K562 (cell line): ENCODE data around the gene PSMD7.
A peak's percentile ranks its signal among the peaks of the same experiment; 100 is the strongest.

Experiments used
- CHD4 ChIP-seq: fragments of 200-600 bp; sonication (generic); IDR thresholded peaks from 3 replicates; pipeline ENCODE4 v1.6.1; 2012; ENCODE audit warnings: low read depth, mild to moderate bottlenecking, mixed read lengths, low read length, inconsistent platforms; ENCODE audit not compliant: insufficient read depth, insufficient replicate concordance, poor library complexity, severe bottlenecking
- EGR1 ChIP-seq: fragments of 450-650 bp; conservative IDR thresholded peaks from 2 replicates; pipeline ENCODE4 v1.6.1; 2017; ENCODE audit warnings: mild to moderate bottlenecking
- ETV6 ChIP-seq, 3 experiments: fragments of 150-350 bp in 1 of 3; sonication (generic) in 1 of 3; formaldehyde crosslinking in 1 of 3; IDR thresholded peaks; 2 replicates each; pipeline versions ENCODE4 v1.6.1 to v1.8.0; 2014 to 2022; ENCODE audit warnings: borderline replicate concordance in 2 of 3, low read depth in 2 of 3, antibody characterized with exemption in 1 of 3, low read length in 1 of 3, mild to moderate bottlenecking in 1 of 3, missing genetic modification reagents in 1 of 3
- HDGF ChIP-seq: fragments of 450-650 bp; IDR thresholded peaks from 2 replicates; pipeline ENCODE4 v1.6.1; 2016
- MYC ChIP-seq, 2 experiments: fragments of 250-450 bp in 1 of 2; sonication (Bioruptor Pico) in 1 of 2; IDR thresholded peaks; 2 replicates each; pipeline versions ENCODE4 v1.5.1 to v1.6.1; 2012 to 2021; ENCODE audit warnings: low read depth in 2 of 2, borderline replicate concordance in 1 of 2, improper control_type of control experiment in 1 of 2, low read length in 1 of 2, mild to moderate bottlenecking in 1 of 2, moderate library complexity in 1 of 2
- NFYB ChIP-seq: IDR thresholded peaks from 2 replicates; pipeline ENCODE4 v1.6.1; 2011; ENCODE audit warnings: mild to moderate bottlenecking, moderate library complexity; ENCODE audit not compliant: insufficient read length; ENCODE audit errors: extremely low read depth
- POLR2AphosphoS5 ChIP-seq: IDR thresholded peaks from 2 replicates; pipeline ENCODE4 v1.6.1; 2011; ENCODE audit warnings: mild to moderate bottlenecking, low read depth, low read length, moderate library complexity; ENCODE audit not compliant: control insufficient read depth, insufficient read depth
- PRPF4 ChIP-seq: fragments of 200-400 bp; formaldehyde crosslinking; IDR thresholded peaks from one replicate; pipeline ENCODE4 v1.6.1; 2017; ENCODE audit warnings: low read length, low read depth, mild to moderate bottlenecking; ENCODE audit not compliant: insufficient read depth, poor library complexity, severe bottlenecking
- SIN3A ChIP-seq, 2 experiments: fragments of 150-350 bp in 1 of 2; IDR thresholded peaks; 2 replicates each; pipeline ENCODE4 v1.6.1; 2011 to 2016; ENCODE audit warnings: borderline replicate concordance in 2 of 2, low read depth in 2 of 2, low read length in 2 of 2, mild to moderate bottlenecking in 2 of 2, moderate library complexity in 2 of 2; ENCODE audit not compliant: control insufficient read depth in 1 of 2
- TCF3 ChIP-seq: sonication (generic); formaldehyde crosslinking; IDR thresholded peaks from 2 replicates; pipeline ENCODE4 v1.4.0; 2020; ENCODE audit warnings: mild to moderate bottlenecking, missing genetic modification reagents
- ZFX ChIP-seq: sonication (generic); formaldehyde crosslinking; IDR thresholded peaks from 2 replicates; pipeline ENCODE4 v1.8.0; 2022; ENCODE audit warnings: mild to moderate bottlenecking, missing genetic modification reagents, moderate library complexity
- ZNF24 ChIP-seq: fragments of 450-650 bp; IDR thresholded peaks from 2 replicates; pipeline ENCODE4 v1.6.1; 2016
- TF ChIP-seq, protein P1 (sequence below): fragments of 250-450 bp; sonication (Bioruptor Pico); IDR thresholded peaks from 2 replicates; pipeline ENCODE4 v1.5.0; 2021
- TF ChIP-seq, protein P2 (sequence below), 3 experiments: IDR thresholded peaks in 2 of 3; conservative IDR thresholded peaks in 1 of 3; 2 replicates each; pipeline ENCODE4 v1.5.1; 2011 to 2012; ENCODE audit warnings: low read length in 3 of 3, mild to moderate bottlenecking in 3 of 3, control low read depth in 2 of 3, improper control_type of control experiment in 1 of 3, inconsistent platforms in 1 of 3, low read depth in 1 of 3, mixed read lengths in 1 of 3, moderate library complexity in 1 of 3; ENCODE audit not compliant: insufficient read depth in 2 of 3

DNA sequence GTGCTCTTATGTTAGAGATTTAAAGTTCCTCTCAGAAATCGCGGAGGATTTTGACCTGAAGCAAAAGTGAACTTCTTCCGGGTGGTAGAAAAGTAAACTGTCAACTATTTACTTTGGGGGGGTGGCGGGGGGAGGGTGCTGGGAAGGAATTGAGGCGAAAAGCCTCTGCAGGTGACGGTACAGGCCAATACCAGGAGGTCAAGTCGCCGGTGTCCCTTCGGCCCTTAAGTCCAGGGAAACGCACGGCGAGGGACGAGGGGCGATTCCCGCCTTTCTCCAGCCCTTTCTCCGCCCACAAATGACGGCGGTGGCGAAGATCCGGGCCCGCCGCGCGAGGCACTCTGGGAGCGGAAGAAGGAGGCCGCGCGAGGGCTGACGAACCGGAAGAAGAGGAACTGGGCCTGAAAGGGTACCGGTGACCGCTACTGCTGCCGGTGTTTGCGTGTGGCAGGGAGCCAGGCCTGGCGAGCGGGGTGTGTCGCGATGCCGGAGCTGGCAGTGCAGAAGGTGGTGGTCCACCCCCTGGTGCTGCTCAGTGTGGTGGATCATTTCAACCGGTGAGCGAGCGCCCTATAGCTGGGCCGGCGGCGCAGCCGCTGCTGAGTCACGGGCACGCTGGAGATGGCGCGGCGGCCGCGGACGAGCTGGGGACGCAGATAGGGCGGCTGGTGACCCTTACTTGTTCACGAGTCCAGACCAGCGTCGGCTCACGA lies at the start of gene PSMD7:
- TF ChIP-seq HDGF (no peak), PRPF4 (no peak), ZNF24 (peak; percentile 66; the same call in 1 of the 2 replicates), ETV6 (IDR thresholded peaks at IDR 0.05; ENCODE audit: borderline replicate concordance in 1 of 2, low read depth in 2 of 2, low read length in 1 of 2) (no peak; a peak in 1 of 4 replicates), ETV6 (CRISPR knock-in tag; IDR thresholded peaks at IDR 0.05; ENCODE audit: borderline replicate concordance) (no peak), TCF3 (CRISPR knock-in tag) (peak; percentile 44), CHD4 (no peak), MYC (IDR thresholded peaks at IDR 0.05; ENCODE audit: low read depth, low read length) (peak; percentile 78), MYC (CRISPR knock-in tag; IDR thresholded peaks at IDR 0.05; ENCODE audit: borderline replicate concordance, low read depth) (peak; percentile 88; the same call in 1 of the 2 replicates), ZFX (CRISPR knock-in tag) (peak; percentile 99), EGR1 (peak; percentile 37), NFYB (no peak), POLR2AphosphoS5 (peak; percentile 85), SIN3A (IDR thresholded peaks at IDR 0.05; ENCODE audit: borderline replicate concordance in 2 of 2, control insufficient read depth in 1 of 2, low read depth in 2 of 2, low read length in 2 of 2) (peak in 1 of 2 experiments; percentile 67; a peak in 1 of 4 replicates)
- TF ChIP-seq, protein P1, sequence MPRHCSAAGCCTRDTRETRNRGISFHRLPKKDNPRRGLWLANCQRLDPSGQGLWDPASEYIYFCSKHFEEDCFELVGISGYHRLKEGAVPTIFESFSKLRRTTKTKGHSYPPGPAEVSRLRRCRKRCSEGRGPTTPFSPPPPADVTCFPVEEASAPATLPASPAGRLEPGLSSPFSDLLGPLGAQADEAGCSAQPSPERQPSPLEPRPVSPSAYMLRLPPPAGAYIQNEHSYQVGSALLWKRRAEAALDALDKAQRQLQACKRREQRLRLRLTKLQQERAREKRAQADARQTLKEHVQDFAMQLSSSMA = no peak
- TF ChIP-seq, protein P2, sequence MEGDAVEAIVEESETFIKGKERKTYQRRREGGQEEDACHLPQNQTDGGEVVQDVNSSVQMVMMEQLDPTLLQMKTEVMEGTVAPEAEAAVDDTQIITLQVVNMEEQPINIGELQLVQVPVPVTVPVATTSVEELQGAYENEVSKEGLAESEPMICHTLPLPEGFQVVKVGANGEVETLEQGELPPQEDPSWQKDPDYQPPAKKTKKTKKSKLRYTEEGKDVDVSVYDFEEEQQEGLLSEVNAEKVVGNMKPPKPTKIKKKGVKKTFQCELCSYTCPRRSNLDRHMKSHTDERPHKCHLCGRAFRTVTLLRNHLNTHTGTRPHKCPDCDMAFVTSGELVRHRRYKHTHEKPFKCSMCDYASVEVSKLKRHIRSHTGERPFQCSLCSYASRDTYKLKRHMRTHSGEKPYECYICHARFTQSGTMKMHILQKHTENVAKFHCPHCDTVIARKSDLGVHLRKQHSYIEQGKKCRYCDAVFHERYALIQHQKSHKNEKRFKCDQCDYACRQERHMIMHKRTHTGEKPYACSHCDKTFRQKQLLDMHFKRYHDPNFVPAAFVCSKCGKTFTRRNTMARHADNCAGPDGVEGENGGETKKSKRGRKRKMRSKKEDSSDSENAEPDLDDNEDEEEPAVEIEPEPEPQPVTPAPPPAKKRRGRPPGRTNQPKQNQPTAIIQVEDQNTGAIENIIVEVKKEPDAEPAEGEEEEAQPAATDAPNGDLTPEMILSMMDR (IDR thresholded peaks at IDR 0.05 in 2 of 3, conservative IDR thresholded peaks at IDR 0.05 in 1 of 3; ENCODE audit: insufficient read depth in 2 of 3, low read depth in 1 of 3, low read length in 3 of 3) = no peak
